ENCODE results near the gene ERICH3.
A peak's percentile ranks its signal among the peaks of the same experiment; 100 is the strongest.
"Not testable (repeated sequence)": the region's sequence is repeated elsewhere in the genome, so short reads cannot be mapped to it uniquely, and the experiment has no call there.

ERICH3 gene

GRCh38 chr1:74677926-74678325, 4.3 kb upstream of the ERICH3 start:
- DNase-seq (ENCODE audit: low spot score), result no peak
- FAIRE-seq, result no peak

DNA sequence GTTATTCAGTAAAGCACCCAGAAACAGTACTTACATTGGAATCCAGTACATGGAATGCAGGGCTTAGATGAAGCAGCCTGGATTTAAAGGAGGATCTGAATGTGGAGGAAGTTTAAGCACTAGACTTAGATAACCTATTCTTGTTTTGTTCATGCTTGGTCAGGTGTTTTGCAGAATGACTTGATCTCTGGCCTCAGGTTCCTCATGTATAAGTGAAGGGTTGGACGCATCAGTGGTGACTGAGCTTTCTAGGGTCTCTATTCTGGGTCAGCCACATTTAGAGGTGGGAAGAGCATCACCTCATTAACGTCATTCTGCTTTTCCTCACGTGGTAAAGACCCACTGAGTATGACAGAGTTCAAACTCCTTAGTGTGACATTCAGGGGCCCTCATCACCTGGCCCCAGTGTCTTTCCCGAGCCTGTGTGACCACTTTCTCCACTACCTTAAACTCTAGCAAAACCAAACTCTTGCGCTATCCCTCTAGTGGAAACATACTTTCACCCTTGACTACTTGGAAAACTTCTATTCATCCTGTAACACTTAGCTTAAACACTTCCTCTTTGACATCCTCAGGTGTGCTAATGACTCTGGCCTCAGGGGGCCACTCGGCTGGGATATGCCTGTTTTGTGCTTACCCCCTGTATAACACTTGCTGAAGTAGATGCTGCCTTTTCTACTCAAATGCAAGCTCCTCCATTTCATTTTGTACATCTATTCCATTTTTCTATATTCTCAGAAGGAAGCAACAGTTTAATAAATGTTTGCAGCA, 871 bp upstream of the ERICH3 start:
- FAIRE-seq (no peak), DNase-seq (ENCODE audit: low spot score) (no peak)

- not testable (repeated sequence) for DNase-seq (ENCODE audit: low spot score); FAIRE-seq
Measured at GRCh38 chr1:74670866-74671265, 2.7 kb downstream of the ERICH3 start.

- no peak for FAIRE-seq
- DNase-seq (ENCODE audit: low spot score), result no peak
Measured at GRCh38 chr1:74654708-74655107, 18.9 kb downstream of the ERICH3 start.

- DNase-seq (ENCODE audit: low spot score), result peak; percentile 98
Measured at GRCh38 chr1:74652711-74653139, 20.9 kb downstream of the ERICH3 start.

GRCh38 chr1:74650561-74650960, 23.0 kb downstream of the ERICH3 start:
- peak; percentile 72 for DNase-seq (ENCODE audit: low spot score)
- FAIRE-seq, result peak; percentile 61

More at GRCh38 chr1:74652711-74653139, 20.9 kb downstream of the ERICH3 start:
- peak; percentile 97 for FAIRE-seq

- DNase-seq (ENCODE audit: low spot score), result no peak
- no peak for FAIRE-seq
Measured at GRCh38 chr1:74641876-74642275, 31.7 kb downstream of the ERICH3 start.

DNA sequence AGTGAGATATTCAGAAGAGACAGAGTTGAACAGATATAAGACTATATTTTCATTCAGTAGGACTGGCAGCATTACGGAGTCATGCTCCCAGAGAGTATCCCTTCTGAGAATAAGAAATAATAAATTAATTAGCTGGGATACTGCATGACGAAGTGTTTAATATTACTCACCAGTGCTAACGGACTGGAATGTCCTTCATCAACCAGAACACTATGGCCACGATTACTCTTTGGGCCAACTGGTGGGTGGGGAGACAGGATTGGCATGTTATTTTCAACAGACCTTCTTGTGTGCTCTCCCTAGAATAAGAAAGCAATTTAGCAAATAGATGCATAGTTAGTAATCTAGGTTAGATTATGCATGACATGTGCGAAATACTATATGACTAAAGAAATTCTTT, 32.4 kb downstream of the ERICH3 start:
- FAIRE-seq (no peak), DNase-seq (ENCODE audit: low spot score) (no peak)

DNA sequence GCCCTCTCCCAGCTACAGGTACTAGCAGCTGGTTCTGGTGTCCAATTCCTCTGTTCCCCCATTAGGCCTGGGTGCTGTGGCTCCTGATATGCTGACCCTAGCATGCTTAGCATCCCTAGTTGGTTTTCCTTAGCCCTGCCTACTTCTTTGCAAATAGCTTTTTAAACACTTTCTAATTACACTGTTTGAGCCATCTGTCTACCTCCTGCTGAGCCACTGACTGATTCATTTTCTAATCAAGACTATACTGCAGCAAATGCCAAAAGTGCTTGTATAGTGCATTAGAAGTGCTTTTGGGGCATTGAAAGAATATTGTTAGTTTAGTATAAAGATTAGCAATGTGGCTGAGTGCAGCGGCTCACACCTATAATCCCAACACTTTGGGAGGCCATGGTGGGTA, 36.3 kb downstream of the ERICH3 start:
- FAIRE-seq, result no peak
- DNase-seq (ENCODE audit: low spot score), result no peak

DNA sequence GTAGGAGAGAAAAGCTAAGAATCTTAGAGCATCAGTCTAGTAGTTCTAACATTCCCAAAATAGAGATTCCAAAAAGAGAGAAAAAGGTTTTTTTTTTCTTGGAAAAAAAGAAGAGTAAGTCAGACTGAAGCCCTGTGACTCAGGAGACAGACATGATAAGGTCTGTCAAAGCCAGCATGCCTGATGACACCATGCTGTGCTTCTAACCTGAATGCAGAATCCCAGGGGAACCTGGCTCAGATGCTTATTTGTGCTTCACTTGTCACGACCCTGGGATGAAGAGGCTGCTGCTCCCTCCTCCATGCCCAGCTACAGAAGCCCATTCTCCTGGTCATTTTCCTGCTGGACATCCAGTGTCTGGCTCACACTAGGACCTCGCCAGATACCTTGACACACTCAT, 44.3 kb downstream of the ERICH3 start:
- no peak for DNase-seq (ENCODE audit: low spot score)
- FAIRE-seq, result no peak

DNA sequence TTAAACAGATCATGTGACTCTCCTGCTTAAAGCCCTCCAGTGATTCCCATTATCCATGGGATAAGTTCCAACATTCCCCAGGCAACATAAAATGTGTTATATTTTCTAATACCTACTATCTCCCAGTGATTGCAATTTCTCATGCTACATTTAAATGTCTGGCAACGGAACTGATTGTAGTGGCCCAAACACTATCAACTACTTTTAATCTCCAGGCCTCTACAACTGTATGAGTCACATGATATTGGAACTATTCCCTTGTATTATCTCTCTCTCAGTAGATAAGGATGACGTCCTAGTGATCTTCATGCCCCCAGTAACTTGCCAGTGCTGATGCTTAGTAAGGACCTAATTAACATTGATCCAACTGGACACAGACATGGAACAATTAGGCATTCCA, 49.9 kb downstream of the ERICH3 start:
- DNase-seq (ENCODE audit: low spot score) (no peak), FAIRE-seq (no peak)

DNA sequence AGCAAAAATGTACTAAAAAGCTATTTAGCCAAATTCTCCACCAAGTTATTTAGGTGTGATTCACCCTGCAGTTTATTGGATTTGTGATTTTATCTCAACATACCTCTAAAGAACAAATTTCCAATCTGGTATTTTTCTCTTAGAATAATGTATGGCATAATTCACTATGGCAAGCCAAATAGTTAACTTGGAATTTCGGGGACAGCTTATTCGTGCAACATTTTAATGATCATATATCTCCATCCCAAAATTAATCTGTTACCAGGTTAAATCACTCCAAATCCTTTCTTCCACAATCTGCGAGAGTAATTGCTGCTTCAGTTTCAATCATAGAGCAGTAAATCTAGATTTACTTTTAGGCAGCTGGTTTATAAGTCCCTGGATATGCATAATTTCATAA, 53.4 kb downstream of the ERICH3 start:
- DNase-seq (ENCODE audit: low spot score) (no peak), FAIRE-seq (no peak)

GRCh38 chr1:74618974-74619373, 54.6 kb downstream of the ERICH3 start:
- FAIRE-seq, result no peak
- DNase-seq (ENCODE audit: low spot score), result no peak

DNA sequence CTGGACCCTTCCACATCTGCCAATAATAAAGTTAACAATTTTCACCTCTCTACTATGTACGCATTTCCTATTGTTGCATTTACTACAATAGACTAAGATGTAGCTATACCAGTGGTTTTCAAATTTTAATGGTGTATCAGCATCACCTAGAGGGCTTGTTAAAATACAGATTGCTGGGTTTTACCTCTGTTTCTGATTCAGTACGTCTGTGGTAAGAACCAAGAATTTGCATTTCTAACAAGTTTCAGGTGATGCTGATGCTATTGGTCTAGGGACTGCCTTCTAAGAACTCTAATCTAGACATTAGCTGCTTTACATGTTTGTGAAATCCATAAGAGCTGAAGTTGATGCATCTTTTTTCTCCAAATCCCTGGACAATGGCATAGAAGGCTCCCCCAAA, 59.7 kb downstream of the ERICH3 start:
- no peak for FAIRE-seq
- no peak for DNase-seq (ENCODE audit: low spot score)

DNA sequence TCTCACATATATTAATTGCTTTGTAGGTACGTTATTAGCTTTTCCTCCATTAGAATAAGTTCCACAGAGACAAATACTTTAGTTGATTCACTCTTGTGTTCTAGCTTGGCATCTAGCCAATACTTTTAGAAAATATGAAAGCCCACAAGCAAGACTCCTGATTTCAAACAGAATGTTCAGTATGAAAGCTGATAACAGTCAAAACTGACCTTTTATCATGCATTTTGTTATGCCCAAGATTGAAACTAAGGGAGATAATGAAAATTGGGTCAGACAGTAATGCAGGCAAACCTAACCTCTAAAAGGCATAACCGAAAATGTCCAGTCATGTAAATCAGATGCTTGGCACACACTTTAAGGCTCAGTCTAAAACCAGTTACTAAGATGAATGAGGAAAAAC, 61.7 kb downstream of the ERICH3 start:
- FAIRE-seq (no peak), DNase-seq (ENCODE audit: low spot score) (no peak)

- DNase-seq (ENCODE audit: low spot score) (no peak), FAIRE-seq (no peak)
Measured at GRCh38 chr1:74610961-74611360, 62.6 kb downstream of the ERICH3 start.

- no peak for DNase-seq (ENCODE audit: low spot score)
- FAIRE-seq, result no peak
Measured at GRCh38 chr1:74609810-74610371, 63.7 kb downstream of the ERICH3 start.

- FAIRE-seq, result no peak
- DNase-seq (ENCODE audit: low spot score), result no peak
Measured at GRCh38 chr1:74596717-74597116, 76.9 kb downstream of the ERICH3 start.

GRCh38 chr1:74593887-74594866, 79.4 kb downstream of the ERICH3 start:
- DNase-seq (ENCODE audit: low spot score) (no peak), FAIRE-seq (no peak)

- DNase-seq (ENCODE audit: low spot score) (no peak), FAIRE-seq (no peak)
Measured at GRCh38 chr1:74592580-74593355, 80.8 kb downstream of the ERICH3 start.

DNA sequence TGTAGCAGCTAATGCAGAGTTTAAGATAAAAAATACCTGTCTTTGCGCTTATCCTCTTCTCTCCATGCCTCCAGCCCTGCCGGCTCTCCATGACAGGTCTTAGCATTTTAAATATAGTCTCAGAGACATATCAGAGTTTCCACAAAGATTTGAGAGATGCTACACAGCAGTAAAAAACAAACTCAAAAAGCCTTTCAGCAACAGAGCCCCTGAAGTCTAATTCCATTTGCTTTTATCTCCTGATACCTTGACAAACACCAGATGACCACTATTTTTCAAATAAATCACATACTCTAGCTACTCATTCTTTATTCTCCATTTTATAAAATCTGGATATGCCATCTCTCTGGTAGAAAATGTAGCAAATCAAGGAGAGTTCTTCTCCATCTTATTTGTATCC, 81.6 kb downstream of the ERICH3 start:
- FAIRE-seq, result no peak
- DNase-seq (ENCODE audit: low spot score), result no peak

Data from RCC 7860 (cell line).